Progenitor cell of endocrine pancreas (in vitro differentiated cells): ENCODE results near the gene MARCHF10. TPM values are rescaled to one million over a fixed set of nuclear protein-coding genes. Genes with fewer than 3 reads are reported as not detected.

Experiments used
- DNase-seq: peaks from one replicate; pipeline ENCODE4 v3.0.0; 2021; ENCODE audit warnings: low spot score; ENCODE audit not compliant: unreplicated experiment
- H3K27ac Mint-ChIP-seq: 2 replicates; pipeline ENCODE4 v1.8.0; 2021; ENCODE audit warnings: mild to moderate bottlenecking, moderate library complexity, mixed read lengths
- H3K27me3 Mint-ChIP-seq: 2 replicates; pipeline ENCODE4 v1.8.0; 2021; ENCODE audit warnings: mixed read lengths
- H3K36me3 Mint-ChIP-seq: 2 replicates; pipeline ENCODE4 v1.8.0; 2022; ENCODE audit warnings: mixed read lengths; ENCODE audit not compliant: insufficient read depth
- H3K4me1 Mint-ChIP-seq: 2 replicates; pipeline ENCODE4 v1.8.0; 2021; ENCODE audit warnings: low read depth, mixed read lengths
- H3K4me3 Mint-ChIP-seq: 2 replicates; pipeline ENCODE4 v1.8.0; 2021; ENCODE audit warnings: low read depth, mild to moderate bottlenecking, moderate library complexity, mixed read lengths
- H3K9me3 Mint-ChIP-seq: 2 replicates; pipeline ENCODE4 v1.8.0; 2021; ENCODE audit warnings: low read depth, mixed read lengths
- CTCF ChIP-seq: fragments of 200-600 bp; sonication (generic); IDR thresholded peaks from one replicate; pipeline ENCODE4 v1.5.0; 2021; ENCODE audit warnings: antibody characterized with exemption, mild to moderate bottlenecking; ENCODE audit not compliant: unreplicated experiment
- total RNA-seq: library from RNA; stranded (reverse); gene quantifications from 2 replicates; pipeline ENCODE4 v1.2.1, GENCODE V29; 2021

The MARCHF10 gene
- total RNA-seq, 1 donor from 2014 or later = not detected

GRCh38 chr17:62735044-62735651, 73.0 kb downstream of the MARCHF10 start:
- no peak for DNase-seq
- peaks cover 17% of the 10 kb centered on the region for H3K27me3 Mint-ChIP-seq
- no peaks in the 10 kb centered on the region for H3K9me3 Mint-ChIP-seq
- H3K4me1 Mint-ChIP-seq = peaks cover 7% of the 10 kb centered on the region
- H3K4me3 Mint-ChIP-seq = no peak overlapping the region
- H3K27ac Mint-ChIP-seq = no peak overlapping the region
- no peak for TF ChIP-seq CTCF
- no peaks in the 10 kb centered on the region for H3K36me3 Mint-ChIP-seq

GRCh38 chr17:62732125-62732524, 76.0 kb downstream of the MARCHF10 start:
- no peak for TF ChIP-seq CTCF
- DNase-seq = no peak
- Mint-ChIP-seq H3K27ac (no peak overlapping the region), H3K4me3 (no peak overlapping the region), H3K9me3 (no peaks in the 10 kb centered on the region), H3K36me3 (no peaks in the 10 kb centered on the region), H3K27me3 (peaks cover 17% of the 10 kb centered on the region), H3K4me1 (peaks cover 7% of the 10 kb centered on the region)

GRCh38 chr17:62727916-62728672, 80.0 kb downstream of the MARCHF10 start:
- H3K27ac Mint-ChIP-seq = no peak overlapping the region
- peaks cover 5% of the 10 kb centered on the region for H3K4me1 Mint-ChIP-seq
- no peaks in the 10 kb centered on the region for H3K9me3 Mint-ChIP-seq
- H3K36me3 Mint-ChIP-seq = no peaks in the 10 kb centered on the region
- no peak for DNase-seq
- no peak overlapping the region for H3K4me3 Mint-ChIP-seq
- no peak for TF ChIP-seq CTCF
- peaks cover 14% of the 10 kb centered on the region for H3K27me3 Mint-ChIP-seq

GRCh38 chr17:62725791-62726249, 82.3 kb downstream of the MARCHF10 start:
- Mint-ChIP-seq H3K9me3 (no peaks in the 10 kb centered on the region), H3K27ac (no peak overlapping the region), H3K4me1 (no peaks in the 10 kb centered on the region), H3K27me3 (peaks cover 14% of the 10 kb centered on the region), H3K36me3 (no peaks in the 10 kb centered on the region), H3K4me3 (no peak overlapping the region)
- TF ChIP-seq CTCF = no peak
- no peak for DNase-seq

- H3K4me1 Mint-ChIP-seq = no peaks in the 10 kb centered on the region
- H3K9me3 Mint-ChIP-seq = peaks cover 6% of the 10 kb centered on the region
- H3K27me3 Mint-ChIP-seq = peaks cover 14% of the 10 kb centered on the region
- H3K36me3 Mint-ChIP-seq = no peaks in the 10 kb centered on the region
- H3K4me3 Mint-ChIP-seq = no peak overlapping the region
- TF ChIP-seq CTCF = no peak
- no peak for DNase-seq
- peak overlapping the region; percentile 8 for H3K27ac Mint-ChIP-seq
These were observed 83.5 kb downstream of the MARCHF10 start for GRCh38 chr17:62724398-62725146.
